PFSK-1 (cell line): Measurements from ENCODE around the gene SMYD1. TPM values are rescaled to one million over a fixed set of nuclear protein-coding genes. Genes with fewer than 3 reads are reported as not detected.

Experiments used
- FOXP2 ChIP-seq: optimal IDR thresholded peaks from 2 replicates; pipeline ENCODE3; 2011; ENCODE audit warnings: borderline replicate concordance, control low read depth, inconsistent platforms; ENCODE audit not compliant: insufficient read depth; ENCODE audit errors: extremely low read length, extremely low read depth
- POLR2AphosphoS5 ChIP-seq: IDR thresholded peaks from 2 replicates; pipeline ENCODE4 v1.6.1; 2012; ENCODE audit warnings: low read depth, mild to moderate bottlenecking, control low read depth, low read length, moderate library complexity
- REST ChIP-seq, 2 experiments: IDR thresholded peaks; 2 replicates each; pipeline versions ENCODE4 v1.6.1 to v1.8.0; 2011 to 2012; ENCODE audit warnings: low read depth in 2 of 2, low read length in 2 of 2, control low read depth in 1 of 2, inconsistent platforms in 1 of 2, mild to moderate bottlenecking in 1 of 2, moderate library complexity in 1 of 2; ENCODE audit not compliant: insufficient read depth in 1 of 2
- SIN3A ChIP-seq: IDR thresholded peaks from 2 replicates; pipeline ENCODE4 v1.6.1; 2012; ENCODE audit warnings: mild to moderate bottlenecking, low read length, moderate library complexity, borderline replicate concordance; ENCODE audit not compliant: insufficient read depth
- TAF1 ChIP-seq: IDR thresholded peaks from 2 replicates; pipeline ENCODE4 v1.6.1; 2012; ENCODE audit warnings: low read length, control low read depth, borderline replicate concordance; ENCODE audit not compliant: insufficient read depth
- polyA plus RNA-seq: library from polyadenylated mRNA; unstranded; fragments of >200 nt; gene quantifications from one replicate; pipeline ENCODE4 v1.2.1, GENCODE V29; 2012; ENCODE audit warnings: low read depth, missing spikeins; ENCODE audit not compliant: insufficient read length

SMYD1 gene
- not detected for polyA plus RNA-seq

DNA sequence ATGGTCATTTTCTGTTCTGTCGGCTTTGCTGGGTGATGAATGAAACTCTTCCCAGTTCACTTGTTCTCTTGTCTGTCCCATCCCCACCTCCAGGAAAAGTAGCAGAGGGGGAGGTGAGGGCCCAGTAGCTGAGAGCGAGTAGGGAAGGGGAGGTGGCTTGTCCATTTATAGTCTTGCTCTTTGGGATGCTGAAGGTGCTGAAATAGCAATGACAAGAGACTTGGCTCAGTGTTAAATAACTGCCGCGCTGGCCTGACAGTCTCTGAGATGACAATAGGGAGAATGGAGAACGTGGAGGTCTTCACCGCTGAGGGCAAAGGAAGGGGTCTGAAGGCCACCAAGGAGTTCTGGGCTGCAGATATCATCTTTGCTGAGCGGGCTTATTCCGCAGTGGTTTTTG, at the start of gene SMYD1:
Gene SMYD1 (plus strand): TSS at position 228 of the 400 bp plus-strand sequence. CDS start 40 bp downstream, at position 268.
- no peak for TF ChIP-seq SIN3A
- TF ChIP-seq TAF1: no peak
- no peak for TF ChIP-seq REST (IDR thresholded peaks at IDR 0.05; ENCODE audit: insufficient read depth in 1 of 2, low read depth in 2 of 2, low read length in 2 of 2)
- TF ChIP-seq FOXP2: no peak
- TF ChIP-seq POLR2AphosphoS5: no peak

DNA sequence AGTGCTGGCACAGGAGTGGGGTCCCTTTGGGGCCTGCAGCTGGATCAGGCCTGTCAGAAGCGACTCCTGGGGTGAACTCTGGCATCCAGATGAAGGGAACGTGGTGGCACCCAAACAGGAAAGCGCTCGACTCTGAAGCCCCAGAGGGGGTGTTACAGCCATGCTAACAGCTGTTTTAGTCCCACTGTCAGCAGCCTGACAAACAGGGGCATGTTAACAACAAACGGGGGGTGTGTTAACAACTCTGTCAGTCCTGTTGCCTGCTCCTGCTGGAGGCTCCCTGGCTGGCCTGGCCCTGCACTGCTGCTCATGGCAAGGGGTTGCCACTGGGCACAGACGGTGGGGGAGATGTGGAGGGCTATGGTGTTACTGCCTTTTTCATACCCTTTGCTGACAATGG, 48.7 kb upstream of the SMYD1 start:
- no peak for TF ChIP-seq POLR2AphosphoS5
- TF ChIP-seq TAF1: no peak

GRCh38 chr2:88019985-88020384, 47.6 kb upstream of the SMYD1 start:
- TF ChIP-seq POLR2AphosphoS5: no peak
- TF ChIP-seq TAF1: no peak
- no peak for TF ChIP-seq FOXP2
- no peak for TF ChIP-seq SIN3A
- no peak for TF ChIP-seq REST (IDR thresholded peaks at IDR 0.05; ENCODE audit: insufficient read depth in 1 of 2, low read depth in 2 of 2, low read length in 2 of 2)

DNA sequence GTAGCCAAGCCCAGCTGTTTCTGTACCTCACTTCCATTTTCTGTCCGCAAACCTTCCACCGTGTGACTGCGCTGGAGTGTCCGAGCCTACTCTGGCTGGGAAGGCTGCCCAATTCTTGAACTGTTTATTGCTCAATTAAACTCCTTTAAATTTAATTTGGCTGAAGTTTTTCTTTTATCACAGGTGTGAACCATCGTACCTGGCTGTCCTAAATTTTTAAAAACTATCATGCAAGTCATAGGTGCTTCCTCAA, 45.0 kb upstream of the SMYD1 start:
- TF ChIP-seq FOXP2 (no peak), REST (IDR thresholded peaks at IDR 0.05; ENCODE audit: insufficient read depth in 1 of 2, low read depth in 2 of 2, low read length in 2 of 2) (no peak), POLR2AphosphoS5 (no peak), TAF1 (no peak), SIN3A (no peak)

GRCh38 chr2:88024509-88024908, 43.1 kb upstream of the SMYD1 start:
- TF ChIP-seq SIN3A: no peak
- no peak for TF ChIP-seq POLR2AphosphoS5
- TF ChIP-seq FOXP2: no peak
- TF ChIP-seq REST (IDR thresholded peaks at IDR 0.05; ENCODE audit: insufficient read depth in 1 of 2, low read depth in 2 of 2, low read length in 2 of 2): no peak
- TF ChIP-seq TAF1: no peak
